Vagina (tissue), 2 donors: ENCODE data around the gene DNM2. TPM values are rescaled to one million over a fixed set of nuclear protein-coding genes. Genes with fewer than 3 reads are reported as not detected.
"Not testable (repeated sequence)": the region's sequence is repeated elsewhere in the genome, so short reads cannot be mapped to it uniquely, and the experiment has no call there.

Experiments used
- DNase-seq, 2 donors: peaks; one replicate each; pipeline ENCODE4 v3.0.0-alpha.2; 2017; ENCODE audit errors: extremely low spot score in 2 of 2
- H3K27ac ChIP-seq: fragments of 200-600 bp; sonication (generic); one replicate; pipeline ENCODE4 v1.5.1; 2019
- H3K27me3 ChIP-seq: fragments of 200-600 bp; sonication (generic); one replicate; pipeline ENCODE4 v1.5.1; 2019
- H3K36me3 ChIP-seq, 2 donors: fragments of 200-600 bp; sonication (generic); one replicate each; pipeline ENCODE4 v1.5.1; 2017 to 2019
- H3K4me1 ChIP-seq: fragments of 200-600 bp; sonication (generic); one replicate; pipeline ENCODE4 v1.5.1; 2019
- H3K4me3 ChIP-seq, 2 donors: fragments of 200-600 bp; sonication (generic); 1 replicate in 1 of 2; 2 replicates in 1 of 2; pipeline ENCODE4 v1.5.1; 2016 to 2019
- H3K9me3 ChIP-seq: fragments of 200-600 bp; sonication (generic); one replicate; pipeline ENCODE4 v1.5.1; 2019
- POLR2A ChIP-seq, 2 donors: fragments of 450-650 bp; IDR thresholded peaks; one replicate each; pipeline ENCODE4 v1.6.1; 2017; ENCODE audit warnings: antibody characterized with exemption in 2 of 2, mild to moderate bottlenecking in 2 of 2, moderate library complexity in 2 of 2
- POLR2AphosphoS5 ChIP-seq, 2 donors: sonication (generic); formaldehyde crosslinking; IDR thresholded peaks; one replicate each; pipeline ENCODE4 v1.9.0; 2017; ENCODE audit warnings: antibody characterized with exemption in 2 of 2, mild to moderate bottlenecking in 2 of 2, low read depth in 1 of 2; ENCODE audit not compliant: insufficient read depth in 1 of 2
- intact Hi-C: fragments of 100-400 bp; cut with DNase I; formaldehyde crosslinking; loops from one replicate; pipeline ENCODE4 v1.15.1; 2023
- total RNA-seq: library from RNA; depleted of rRNA; stranded (reverse); fragments of >200 nt; gene quantifications from one replicate; pipeline ENCODE4 v1.2.3, GENCODE V29; 2016
- TF ChIP-seq, protein P1 (sequence below), 3 experiments: fragments of 450-650 bp in 2 of 3; fragments of 200-600 bp in 1 of 3; sonication (generic) in 1 of 3; IDR thresholded peaks; one replicate each; pipeline ENCODE4 v1.5.1; 2017 to 2019; ENCODE audit warnings: antibody characterized with exemption in 3 of 3, mild to moderate bottlenecking in 2 of 3, moderate library complexity in 2 of 3

The DNM2 gene
- total RNA-seq, 1 donor from 2014 or later = 128 TPM

DNA sequence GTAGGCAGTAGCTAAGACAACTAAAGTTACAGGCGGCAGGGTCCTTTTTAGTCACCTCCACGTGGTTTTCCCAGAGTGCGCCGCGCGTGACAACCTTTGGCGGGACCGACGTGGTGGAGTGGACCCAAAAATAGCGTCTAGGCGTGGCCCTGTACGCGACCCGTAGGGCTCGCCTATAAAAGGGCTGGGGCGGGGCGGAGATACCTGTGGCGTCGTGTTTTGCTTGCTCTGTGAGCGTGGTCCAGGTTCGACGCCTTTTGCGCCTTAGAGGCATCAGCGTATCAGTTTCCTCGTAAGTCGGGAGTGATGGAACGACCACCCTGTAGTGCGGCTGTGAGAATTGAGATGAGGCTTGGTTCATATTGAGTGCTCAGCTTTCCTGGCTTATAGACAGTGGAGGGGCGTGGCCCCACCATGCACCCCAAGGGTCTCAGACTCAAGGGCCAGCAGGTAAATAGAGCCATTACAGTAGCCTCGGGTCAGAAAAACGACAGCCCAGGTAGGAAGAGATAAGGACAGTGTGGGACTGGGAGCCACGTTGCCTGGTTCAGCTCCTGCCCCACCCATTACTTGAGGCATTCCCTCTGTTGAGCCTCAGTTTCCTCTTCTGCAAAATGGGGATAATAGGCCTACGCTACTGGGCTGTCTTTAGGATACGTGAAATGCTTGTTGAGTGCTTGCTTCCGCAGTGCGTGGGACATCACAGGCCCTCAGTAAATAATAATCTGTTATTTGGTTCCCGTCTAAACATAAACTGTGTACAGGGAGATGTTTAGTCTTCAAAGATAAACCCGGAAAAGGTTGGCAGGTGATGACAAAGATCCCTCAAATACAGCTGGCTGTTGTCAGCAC is 118.8 kb downstream of the DNM2 start:
- no peak for TF ChIP-seq POLR2A (IDR thresholded peaks at IDR 0.05)
- peak; percentile 22 to 87 for TF ChIP-seq POLR2AphosphoS5 (IDR thresholded peaks at IDR 0.05; ENCODE audit: insufficient read depth in 1 of 2, low read depth in 1 of 2)
- Histone ChIP-seq H3K4me1 (peaks cover 14% of the 10 kb centered on the region), H3K36me3 (peaks cover 0 to 7% of the 10 kb centered on the region in 2 donors), H3K9me3 (no peaks in the 10 kb centered on the region), H3K27ac (peak overlapping the region; percentile 96), H3K4me3 (peak overlapping the region; percentile 65 to 72), H3K27me3 (no peaks in the 10 kb centered on the region)
- intact Hi-C loops = no loop called here
- no peak for DNase-seq

DNA sequence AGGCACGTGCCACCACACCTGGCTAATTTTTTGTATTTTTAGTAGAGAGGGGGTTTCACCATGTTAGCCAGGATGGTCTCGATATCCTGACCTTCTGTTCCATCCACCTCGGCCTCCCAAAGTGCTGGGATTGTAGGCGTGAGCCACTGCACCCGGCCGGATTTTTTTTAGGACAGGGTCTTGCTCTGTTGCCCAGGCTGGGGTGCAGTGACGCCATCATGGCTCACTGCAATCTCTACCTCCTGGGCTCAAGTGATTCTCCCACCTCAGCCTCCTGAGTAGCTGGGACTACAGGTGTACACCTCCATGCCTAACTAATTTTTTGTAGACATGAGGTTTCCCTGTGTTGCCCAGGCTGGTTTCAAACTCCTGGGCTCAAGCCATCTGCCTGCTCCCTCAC is 119.8 kb downstream of the DNM2 start:
- H3K27ac ChIP-seq, H3K36me3 ChIP-seq, intact Hi-C loops, H3K27me3 ChIP-seq, H3K9me3 ChIP-seq, DNase-seq, H3K4me3 ChIP-seq: not testable (repeated sequence)
- peaks cover 14% of the 10 kb centered on the region for H3K4me1 ChIP-seq

DNA sequence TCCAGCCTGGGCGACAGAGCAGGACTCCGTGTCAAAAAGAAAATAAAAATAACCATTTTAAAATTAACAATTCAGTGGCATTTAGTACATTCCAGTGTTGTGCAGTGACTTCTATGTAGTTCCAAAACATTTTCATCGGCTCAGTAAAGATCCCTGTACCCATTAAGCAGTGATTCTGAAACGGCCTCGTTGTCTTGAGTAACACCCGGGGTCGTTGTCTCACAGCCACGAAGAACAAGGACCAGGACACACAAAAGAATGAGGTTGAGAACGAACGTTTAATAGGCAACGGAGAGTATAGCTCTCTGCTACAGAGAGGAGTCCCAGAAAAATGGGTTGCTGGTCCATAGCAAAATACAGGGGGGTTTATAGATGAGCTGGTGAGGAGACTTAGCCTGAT is 120.5 kb downstream of the DNM2 start:
- intact Hi-C loops = no loop called here
- DNase-seq = no peak
- TF ChIP-seq, protein P1, sequence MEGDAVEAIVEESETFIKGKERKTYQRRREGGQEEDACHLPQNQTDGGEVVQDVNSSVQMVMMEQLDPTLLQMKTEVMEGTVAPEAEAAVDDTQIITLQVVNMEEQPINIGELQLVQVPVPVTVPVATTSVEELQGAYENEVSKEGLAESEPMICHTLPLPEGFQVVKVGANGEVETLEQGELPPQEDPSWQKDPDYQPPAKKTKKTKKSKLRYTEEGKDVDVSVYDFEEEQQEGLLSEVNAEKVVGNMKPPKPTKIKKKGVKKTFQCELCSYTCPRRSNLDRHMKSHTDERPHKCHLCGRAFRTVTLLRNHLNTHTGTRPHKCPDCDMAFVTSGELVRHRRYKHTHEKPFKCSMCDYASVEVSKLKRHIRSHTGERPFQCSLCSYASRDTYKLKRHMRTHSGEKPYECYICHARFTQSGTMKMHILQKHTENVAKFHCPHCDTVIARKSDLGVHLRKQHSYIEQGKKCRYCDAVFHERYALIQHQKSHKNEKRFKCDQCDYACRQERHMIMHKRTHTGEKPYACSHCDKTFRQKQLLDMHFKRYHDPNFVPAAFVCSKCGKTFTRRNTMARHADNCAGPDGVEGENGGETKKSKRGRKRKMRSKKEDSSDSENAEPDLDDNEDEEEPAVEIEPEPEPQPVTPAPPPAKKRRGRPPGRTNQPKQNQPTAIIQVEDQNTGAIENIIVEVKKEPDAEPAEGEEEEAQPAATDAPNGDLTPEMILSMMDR (IDR thresholded peaks at IDR 0.05) = no peak
- TF ChIP-seq POLR2AphosphoS5 (IDR thresholded peaks at IDR 0.05; ENCODE audit: insufficient read depth in 1 of 2, low read depth in 1 of 2) (no peak), POLR2A (IDR thresholded peaks at IDR 0.05) (no peak)
- Histone ChIP-seq H3K27ac (no peak overlapping the region), H3K27me3 (no peaks in the 10 kb centered on the region), H3K36me3 (no peaks in the 10 kb centered on the region), H3K4me3 (no peak overlapping the region), H3K4me1 (peaks cover 14% of the 10 kb centered on the region), H3K9me3 (no peaks in the 10 kb centered on the region)

DNA sequence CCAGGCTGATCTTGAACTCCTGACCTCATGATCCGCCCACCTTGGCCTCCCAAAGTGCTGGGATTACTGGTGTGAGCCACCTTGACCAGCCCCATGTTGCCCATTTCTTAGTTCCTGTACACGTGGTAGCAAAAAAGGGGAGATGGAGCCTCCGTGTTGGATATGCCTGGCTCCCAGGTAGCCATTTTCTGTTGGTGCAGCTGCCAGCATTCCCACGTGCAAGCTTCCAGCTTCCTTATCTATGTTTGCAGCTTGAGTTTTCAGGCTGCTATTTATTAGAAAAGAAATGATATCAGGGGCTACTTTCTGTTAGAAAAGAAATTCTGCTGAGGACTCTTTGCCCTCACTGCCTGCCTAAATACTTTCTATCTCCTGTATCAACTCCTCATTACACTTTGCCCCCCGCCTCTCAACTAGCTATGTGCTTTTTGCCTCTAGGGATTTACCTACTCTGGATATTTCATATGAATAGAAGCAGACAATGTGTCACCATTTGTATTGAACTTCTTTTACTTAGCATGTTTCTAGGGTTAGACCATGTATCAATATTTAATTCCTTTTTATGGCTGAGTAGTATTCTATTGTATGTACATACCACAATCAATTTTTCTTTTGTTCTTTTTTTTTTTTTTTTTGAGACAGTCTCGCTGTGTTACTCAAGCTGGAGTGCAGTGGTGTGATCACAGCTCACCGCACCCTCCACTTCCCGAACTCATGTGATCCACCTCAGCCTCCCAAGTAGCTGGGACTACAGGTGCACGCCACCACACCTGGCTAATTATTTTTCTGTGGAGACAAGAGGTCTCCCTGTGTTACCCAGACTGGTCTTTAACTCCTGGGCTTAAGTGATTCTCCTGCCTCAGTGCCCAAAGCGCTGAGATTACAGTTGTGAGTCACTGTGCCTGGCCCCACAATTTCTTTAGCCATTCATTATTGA is 121.5 kb downstream of the DNM2 start:
- H3K27me3 ChIP-seq = no peaks in the 10 kb centered on the region

DNA sequence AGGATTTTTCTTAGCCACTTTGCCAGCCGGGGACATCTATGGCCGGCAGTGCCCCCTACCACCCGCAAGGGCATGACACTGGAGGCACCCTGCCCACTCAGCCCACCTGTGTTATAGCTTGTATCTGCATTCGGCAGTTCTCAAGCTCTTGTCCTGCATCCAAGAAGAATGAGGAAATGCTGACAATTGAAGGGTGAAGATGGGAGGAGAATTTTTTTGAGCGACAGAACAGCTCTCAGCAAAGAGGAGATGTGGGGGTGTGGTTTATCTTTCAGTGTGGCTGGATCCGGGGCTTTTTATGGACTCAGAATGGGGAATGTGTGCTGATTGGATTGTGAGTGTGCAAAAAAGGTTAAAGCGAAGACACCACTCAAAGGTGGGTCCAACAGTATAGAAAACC is 124.9 kb downstream of the DNM2 start:
- no peaks in the 10 kb centered on the region for H3K27me3 ChIP-seq
- DNase-seq = no peak
- no peaks in the 10 kb centered on the region for H3K9me3 ChIP-seq
- TF ChIP-seq POLR2AphosphoS5 (IDR thresholded peaks at IDR 0.05; ENCODE audit: insufficient read depth in 1 of 2, low read depth in 1 of 2) = no peak
- no peak for TF ChIP-seq POLR2A (IDR thresholded peaks at IDR 0.05)
- TF ChIP-seq, protein P1 (IDR thresholded peaks at IDR 0.05) = no peak
- H3K4me1 ChIP-seq = no peaks in the 10 kb centered on the region
- H3K4me3 ChIP-seq = no peak overlapping the region
- no peaks in the 10 kb centered on the region for H3K36me3 ChIP-seq
- intact Hi-C loops = no loop called here
- no peak overlapping the region for H3K27ac ChIP-seq

More for the DNA sequence above, 121.5 kb downstream of the DNM2 start:
- Histone ChIP-seq H3K9me3 (no peaks in the 10 kb centered on the region), H3K36me3 (no peaks in the 10 kb centered on the region), H3K4me3 (no peak overlapping the region), H3K4me1 (peaks cover 14% of the 10 kb centered on the region), H3K27ac (no peak overlapping the region)
- DNase-seq = no peak
- intact Hi-C loops = no loop called here
- TF ChIP-seq, protein P1 (IDR thresholded peaks at IDR 0.05) = no peak
- TF ChIP-seq POLR2AphosphoS5 (IDR thresholded peaks at IDR 0.05; ENCODE audit: insufficient read depth in 1 of 2, low read depth in 1 of 2) (no peak), POLR2A (IDR thresholded peaks at IDR 0.05) (no peak)
